HG02588 (cell line): ENCODE results near the gene SMAD2.

Experiments used
- ATAC-seq: cut with Tn5 transposase; IDR thresholded peaks from one replicate; pipeline ENCODE4 v1.9.1; 2021; ENCODE audit warnings: mild to moderate bottlenecking, moderate library complexity; ENCODE audit not compliant: unreplicated experiment

The SMAD2 gene

GRCh38 chr18:47898055-47898454 is 32.4 kb downstream of the SMAD2 start:
- no peak for ATAC-seq

- ATAC-seq: no peak
Measured at GRCh38 chr18:47895565-47896250, 34.8 kb downstream of the SMAD2 start.

- no peak for ATAC-seq
Measured at GRCh38 chr18:47893939-47894699, 36.3 kb downstream of the SMAD2 start.

GRCh38 chr18:47893047-47893446 is 37.4 kb downstream of the SMAD2 start:
- no peak for ATAC-seq

- ATAC-seq: no peak
Measured at GRCh38 chr18:47888156-47888555, 42.3 kb downstream of the SMAD2 start.

- no peak for ATAC-seq
Measured at GRCh38 chr18:47887227-47887626, 43.2 kb downstream of the SMAD2 start.

GRCh38 chr18:47883771-47884413 is 46.6 kb downstream of the SMAD2 start:
- ATAC-seq: no peak

GRCh38 chr18:47882641-47883040 is 47.8 kb downstream of the SMAD2 start:
- no peak for ATAC-seq

GRCh38 chr18:47881752-47882455 is 48.6 kb downstream of the SMAD2 start:
- ATAC-seq: no peak

GRCh38 chr18:47881042-47881441 is 49.4 kb downstream of the SMAD2 start:
- no peak for ATAC-seq

- no peak for ATAC-seq
Measured at GRCh38 chr18:47877892-47878291, 52.6 kb downstream of the SMAD2 start.

- no peak for ATAC-seq
Measured at GRCh38 chr18:47876813-47877212, 53.6 kb downstream of the SMAD2 start.

- ATAC-seq: no peak
Measured at GRCh38 chr18:47873625-47874024, 56.8 kb downstream of the SMAD2 start.

- no peak for ATAC-seq
Measured at GRCh38 chr18:47872426-47872825, 58.0 kb downstream of the SMAD2 start.

- ATAC-seq: no peak
Measured at GRCh38 chr18:47871288-47871687, 59.2 kb downstream of the SMAD2 start.

- ATAC-seq: no peak
Measured at GRCh38 chr18:47870605-47871004, 59.9 kb downstream of the SMAD2 start.

- no peak for ATAC-seq
Measured at GRCh38 chr18:47868744-47869143, 61.7 kb downstream of the SMAD2 start.

- ATAC-seq: no peak
Measured at GRCh38 chr18:47865183-47865582, 65.3 kb downstream of the SMAD2 start.

GRCh38 chr18:47863041-47863440 is 67.4 kb downstream of the SMAD2 start:
- ATAC-seq: no peak

GRCh38 chr18:47858607-47859006 is 71.9 kb downstream of the SMAD2 start:
- ATAC-seq: no peak

- ATAC-seq: no peak
Measured at GRCh38 chr18:47847635-47848034, 82.8 kb downstream of the SMAD2 start.
